MCF 10A (cell line): ENCODE data around the gene CDC42SE1. TPM values are rescaled to one million over a fixed set of nuclear protein-coding genes. Genes with fewer than 3 reads are reported as not detected.
"Not testable (repeated sequence)": the region's sequence is repeated elsewhere in the genome, so short reads cannot be mapped to it uniquely, and the experiment has no call there.

Source experiments
- BruUV-seq: library from RNA; stranded (reverse); fragments of 400-500 nt; replicated peaks from 2 replicates; lab custom pipeline; 2021; lab: Mats Ljungman, UMichigan
- CTCF ChIA-PET: fragments of 300-600 bp; sonication (Branson Sonifier 250); formaldehyde crosslinking; extraction: SDS; loops from one replicate; lab custom pipeline; 2021; ENCODE audit warnings: antibody characterized with exemption, inconsistent platforms; lab: Yijun Ruan, JAX
- POLR2A ChIA-PET: fragments of 300-600, 350-650 bp; sonication (Branson Sonifier 250); formaldehyde crosslinking; extraction: SDS; loops from one replicate; lab custom pipeline; 2020; ENCODE audit warnings: antibody characterized with exemption, inconsistent platforms; lab: Yijun Ruan, JAX
- DNase-seq: peaks from one replicate; pipeline ENCODE4 v3.0.0-alpha.2; 2018; ENCODE audit not compliant: unreplicated experiment
- H3K27ac Mint-ChIP-seq: one replicate; pipeline ENCODE4 v1.8.0; 2022; ENCODE audit warnings: mild to moderate bottlenecking, low read depth, mixed read lengths; ENCODE audit not compliant: unreplicated experiment
- H3K27me3 Mint-ChIP-seq: one replicate; pipeline ENCODE4 v1.8.0; 2022; ENCODE audit warnings: mixed read lengths; ENCODE audit not compliant: insufficient read depth, unreplicated experiment
- H3K36me3 Mint-ChIP-seq: one replicate; pipeline ENCODE4 v1.8.0; 2022; ENCODE audit warnings: mild to moderate bottlenecking, moderate library complexity, mixed read lengths; ENCODE audit not compliant: insufficient read depth, unreplicated experiment
- H3K4me1 Mint-ChIP-seq: one replicate; pipeline ENCODE4 v1.8.0; 2022; ENCODE audit warnings: mixed read lengths; ENCODE audit not compliant: insufficient read depth, unreplicated experiment
- H3K4me3 Mint-ChIP-seq: one replicate; pipeline ENCODE4 v1.8.0; 2022; ENCODE audit warnings: mild to moderate bottlenecking, moderate library complexity, mixed read lengths; ENCODE audit not compliant: unreplicated experiment
- H3K9me3 Mint-ChIP-seq: one replicate; pipeline ENCODE4 v1.8.0; 2022; ENCODE audit warnings: mixed read lengths; ENCODE audit not compliant: unreplicated experiment
- CTCF ChIP-seq: fragments of 200-600 bp; IDR thresholded peaks from one replicate; pipeline ENCODE4 v1.8.0; 2022; ENCODE audit warnings: antibody characterized with exemption, mild to moderate bottlenecking; ENCODE audit not compliant: unreplicated experiment
- intact Hi-C: fragments of 100-400 bp; cut with micrococcal nuclease; formaldehyde crosslinking; loops from 2 replicates; pipeline ENCODE4 v1.14.1; 2022
- total RNA-seq: library from RNA; stranded (reverse); gene quantifications from 2 replicates; pipeline ENCODE4 v1.2.3, GENCODE V29; 2022

The CDC42SE1 gene
- total RNA-seq, 1 experiment from 2014 or later: 139 TPM

DNA sequence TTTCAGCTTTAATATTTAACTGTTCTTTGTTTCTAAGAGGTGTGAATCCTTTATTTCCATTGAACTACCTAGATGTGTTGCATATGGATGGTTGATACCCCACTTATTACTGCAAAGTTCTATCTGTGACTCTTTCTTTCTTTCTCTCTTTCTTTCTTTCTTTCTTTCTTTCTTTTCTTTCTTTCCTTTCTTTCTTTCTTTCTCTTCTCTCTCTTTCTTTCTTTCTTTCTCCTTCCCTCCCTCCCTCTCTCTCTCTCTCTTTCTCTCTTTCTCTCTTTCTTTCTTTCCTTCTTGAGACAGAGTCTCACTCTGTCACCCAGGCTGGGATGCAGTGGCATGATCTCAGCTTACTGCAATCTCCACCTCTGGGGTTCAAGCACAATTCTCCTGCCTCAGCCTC lies 45.2 kb upstream of the CDC42SE1 start:
- intact Hi-C loops: no loop called here
- CTCF ChIA-PET: interaction anchor here (1.0 to 1.1 kb wide), 2 partner anchors 11 to 99 kb away, joined by 3 read pairs; no protein-coding TSS in a partner anchor
- BruUV-seq: no TSS peak

GRCh38 chr1:151098126-151098525 lies 38.7 kb upstream of the CDC42SE1 start:
- DNase-seq: no peak
- Mint-ChIP-seq H3K27me3 (no peaks in the 10 kb centered on the region), H3K36me3 (no peaks in the 10 kb centered on the region), H3K4me1 (peaks cover 10% of the 10 kb centered on the region), H3K4me3 (no peak overlapping the region), H3K9me3 (no peaks in the 10 kb centered on the region), H3K27ac (no peak overlapping the region)
- POLR2A ChIA-PET: interaction anchor here (0.7 to 1.5 kb wide), 4 partner anchors 27 to 91 kb away, joined by 3 read pairs; partner anchors contain the start of genes C1orf56, CDC42SE1 and GABPB2
- intact Hi-C loops: no loop called here
- no TSS peak for BruUV-seq
- CTCF ChIA-PET: interaction anchor here (0.6 to 9.6 kb wide), 7 partner anchors 11 to 564 kb away, joined by 3 to 158 read pairs (median 4); partner anchors contain the start of gene TNFAIP8L2
- no peak for TF ChIP-seq CTCF

More for the DNA sequence above, 45.2 kb upstream of the CDC42SE1 start:
- Mint-ChIP-seq H3K4me1 (no peaks in the 10 kb centered on the region), H3K9me3 (no peaks in the 10 kb centered on the region), H3K36me3 (peaks cover 12% of the 10 kb centered on the region), H3K27me3 (no peaks in the 10 kb centered on the region), H3K27ac (no peak overlapping the region), H3K4me3 (no peak overlapping the region)
- DNase-seq: no peak
- POLR2A ChIA-PET: no interaction called here
- no peak for TF ChIP-seq CTCF

DNA sequence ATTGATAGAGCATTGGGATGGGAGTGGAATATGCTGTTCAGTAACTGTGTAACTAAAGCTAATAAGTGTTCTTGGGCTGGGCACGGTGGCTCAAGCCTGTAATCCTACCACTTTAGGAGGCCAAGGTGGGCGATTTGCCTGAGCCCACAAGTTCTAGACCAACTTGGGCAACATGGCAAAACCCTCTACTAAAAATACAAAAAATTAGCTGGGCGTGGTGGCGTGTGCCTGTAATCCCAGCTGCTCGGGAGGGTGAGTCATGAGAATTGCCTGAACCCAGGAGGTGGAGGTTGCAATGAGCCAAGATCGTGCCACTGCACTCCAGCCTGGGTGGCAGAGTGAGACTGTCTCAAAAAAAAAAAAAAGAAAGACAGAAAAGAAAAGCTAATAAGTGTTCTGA lies 38.0 kb upstream of the CDC42SE1 start:
- BruUV-seq, H3K36me3 Mint-ChIP-seq, H3K27me3 Mint-ChIP-seq, H3K9me3 Mint-ChIP-seq, H3K4me3 Mint-ChIP-seq, H3K4me1 Mint-ChIP-seq, intact Hi-C loops, H3K27ac Mint-ChIP-seq: not testable (repeated sequence)
- ChIA-PET POLR2A (interaction anchor here (0.8 to 1.5 kb wide), 8 partner anchors 25 to 98 kb away, joined by 3 to 6 read pairs (median 3); partner anchors contain the start of genes C1orf56, CDC42SE1, GABPB2 and TNFAIP8L2), CTCF (interaction anchor here (0.6 to 9.6 kb wide), 6 partner anchors 12 to 546 kb away, joined by 3 to 158 read pairs (median 4); partner anchors contain the start of gene TNFAIP8L2)
- DNase-seq: peak; percentile 48

GRCh38 chr1:151085953-151086559 lies 26.6 kb upstream of the CDC42SE1 start:
- peaks cover 5% of the 10 kb centered on the region for H3K36me3 Mint-ChIP-seq
- H3K4me1 Mint-ChIP-seq: no peaks in the 10 kb centered on the region
- POLR2A ChIA-PET: interaction anchor here (0.7 to 1.1 kb wide), 3 partner anchors 21 to 151 kb away, joined by 3 read pairs; no protein-coding TSS in a partner anchor
- intact Hi-C loops: no loop called here
- H3K27ac Mint-ChIP-seq: no peak overlapping the region
- no peak overlapping the region for H3K4me3 Mint-ChIP-seq
- no peak for TF ChIP-seq CTCF
- DNase-seq: no peak
- H3K9me3 Mint-ChIP-seq: no peaks in the 10 kb centered on the region
- H3K27me3 Mint-ChIP-seq: no peaks in the 10 kb centered on the region
- CTCF ChIA-PET: interaction anchor here (0.6 to 6.7 kb wide), 5 partner anchors 14 to 70 kb away, joined by 3 to 37 read pairs (median 9); partner anchors contain the start of genes GABPB2 and TNFAIP8L2
- BruUV-seq: no TSS peak
